H1 (cell line): Measurements from ENCODE around the gene HOMER1. TPM values are rescaled to one million over a fixed set of nuclear protein-coding genes. Genes with fewer than 3 reads are reported as not detected.

Source experiments
- CHD7 ChIP-seq: fragments of 300-600 bp; sonication (generic); IDR thresholded peaks from 2 replicates; pipeline ENCODE4 v1.7.1; 2012; ENCODE audit warnings: low read length, moderate library complexity, mild to moderate bottlenecking, inconsistent platforms; ENCODE audit not compliant: insufficient replicate concordance
- GTF2F1 ChIP-seq: IDR thresholded peaks from 2 replicates; pipeline ENCODE4 v1.6.1; 2012; ENCODE audit warnings: low read depth, low read length, improper control_type of control experiment, borderline replicate concordance
- KDM1A ChIP-seq: fragments of 200-600, 300-600 bp; sonication (generic); IDR thresholded peaks from 2 replicates; pipeline ENCODE4 v1.7.1; 2016; ENCODE audit warnings: mild to moderate bottlenecking, low read length, borderline replicate concordance
- NANOG ChIP-seq: IDR thresholded peaks from 2 replicates; pipeline ENCODE4 v1.6.1; 2011; ENCODE audit warnings: low read length, low read depth, mild to moderate bottlenecking, inconsistent platforms; ENCODE audit not compliant: insufficient read depth, poor library complexity, severe bottlenecking
- POLR2AphosphoS5 ChIP-seq: IDR thresholded peaks from 2 replicates; pipeline ENCODE4 v1.6.1; 2011; ENCODE audit warnings: low read depth, low read length
- POU5F1 ChIP-seq: IDR thresholded peaks from 2 replicates; pipeline ENCODE4 v1.6.1; 2011; ENCODE audit warnings: low read depth, mild to moderate bottlenecking, low read length, moderate library complexity
- TAF1 ChIP-seq: IDR thresholded peaks from 2 replicates; pipeline ENCODE4 v1.6.1; 2011; ENCODE audit warnings: mild to moderate bottlenecking, low read depth, low read length
- TBP ChIP-seq: IDR thresholded peaks from 2 replicates; pipeline ENCODE4 v1.6.1; 2011; ENCODE audit warnings: low read depth, low read length, improper control_type of control experiment
- polyA plus RNA-seq, 7 experiments: library from polyadenylated mRNA; depleted of rRNA in 3 of 7; stranded (reverse) in 5 of 7; unstranded in 2 of 7; fragments of >200 nt in 5 of 7; fragments of 200-250 nt in 2 of 7; gene quantifications; 1 replicate in 5 of 7; 2 replicates in 1 of 7; 4 replicates in 1 of 7; pipeline versions ENCODE4 v1.2.1 to v1.2.3, GENCODE V29; 2011 to 2013; ENCODE audit warnings: missing spikeins in 2 of 7, mixed read lengths in 2 of 7
- total RNA-seq: library from RNA; stranded (reverse); fragmentation: NEBNext Ultra II Directional; extraction: Animal tissue kit (Norgen Biotek cat#: 25700); gene quantifications from 2 replicates; pipeline ENCODE4 v1.2.1, GENCODE V29; 2021
- TF ChIP-seq, protein P1 (sequence below): IDR thresholded peaks from 2 replicates; pipeline ENCODE4 v1.6.1; 2011; ENCODE audit warnings: low read length, improper control_type of control experiment

HOMER1 gene
- total and polyA plus RNA-seq, 2 of the 8 experiments (the other 6 are each of a cell fraction or from before 2014, with no cell fraction given), result 6.4 to 57.9 TPM

- TF ChIP-seq CHD7 (no peak), GTF2F1 (no peak), TBP (no peak), NANOG (no peak), KDM1A (no peak), POLR2AphosphoS5 (no peak), POU5F1 (no peak), TAF1 (no peak)
- TF ChIP-seq, protein P1, sequence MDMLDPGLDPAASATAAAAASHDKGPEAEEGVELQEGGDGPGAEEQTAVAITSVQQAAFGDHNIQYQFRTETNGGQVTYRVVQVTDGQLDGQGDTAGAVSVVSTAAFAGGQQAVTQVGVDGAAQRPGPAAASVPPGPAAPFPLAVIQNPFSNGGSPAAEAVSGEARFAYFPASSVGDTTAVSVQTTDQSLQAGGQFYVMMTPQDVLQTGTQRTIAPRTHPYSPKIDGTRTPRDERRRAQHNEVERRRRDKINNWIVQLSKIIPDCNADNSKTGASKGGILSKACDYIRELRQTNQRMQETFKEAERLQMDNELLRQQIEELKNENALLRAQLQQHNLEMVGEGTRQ, result no peak
Observed at GRCh38 chr5:79418276-79418675, 95.7 kb downstream of the HOMER1 start (continued).
